Posterior vena cava (tissue), 2 donors: ENCODE data around the gene HHLA2. TPM values are rescaled to one million over a fixed set of nuclear protein-coding genes. Genes with fewer than 3 reads are reported as not detected.

Source experiments
- DNase-seq: peaks from one replicate; pipeline ENCODE4 v3.0.0-alpha.2; 2020; ENCODE audit warnings: low spot score
- intact Hi-C, 2 donors: fragments of 100-400 bp; cut with DNase I; formaldehyde crosslinking; loops; one replicate each; pipeline versions ENCODE4 v1.14.1 to v1.14.2; 2022 to 2023
- total RNA-seq, 2 donors: library from RNA; stranded (reverse); fragmentation: NEBNext Ultra II Directional; extraction: Animal tissue kit (Norgen Biotek cat#: 25700); gene quantifications; one replicate each; pipeline ENCODE4 v1.2.1, GENCODE V29; 2021
- donor health status: DM: yes; HTN: yes; CAD: no.
- donor health status: DM: yes; HTN: yes; CAD: no.

Gene HHLA2
- total RNA-seq, 2 donors from 2014 or later, result not detected

DNA sequence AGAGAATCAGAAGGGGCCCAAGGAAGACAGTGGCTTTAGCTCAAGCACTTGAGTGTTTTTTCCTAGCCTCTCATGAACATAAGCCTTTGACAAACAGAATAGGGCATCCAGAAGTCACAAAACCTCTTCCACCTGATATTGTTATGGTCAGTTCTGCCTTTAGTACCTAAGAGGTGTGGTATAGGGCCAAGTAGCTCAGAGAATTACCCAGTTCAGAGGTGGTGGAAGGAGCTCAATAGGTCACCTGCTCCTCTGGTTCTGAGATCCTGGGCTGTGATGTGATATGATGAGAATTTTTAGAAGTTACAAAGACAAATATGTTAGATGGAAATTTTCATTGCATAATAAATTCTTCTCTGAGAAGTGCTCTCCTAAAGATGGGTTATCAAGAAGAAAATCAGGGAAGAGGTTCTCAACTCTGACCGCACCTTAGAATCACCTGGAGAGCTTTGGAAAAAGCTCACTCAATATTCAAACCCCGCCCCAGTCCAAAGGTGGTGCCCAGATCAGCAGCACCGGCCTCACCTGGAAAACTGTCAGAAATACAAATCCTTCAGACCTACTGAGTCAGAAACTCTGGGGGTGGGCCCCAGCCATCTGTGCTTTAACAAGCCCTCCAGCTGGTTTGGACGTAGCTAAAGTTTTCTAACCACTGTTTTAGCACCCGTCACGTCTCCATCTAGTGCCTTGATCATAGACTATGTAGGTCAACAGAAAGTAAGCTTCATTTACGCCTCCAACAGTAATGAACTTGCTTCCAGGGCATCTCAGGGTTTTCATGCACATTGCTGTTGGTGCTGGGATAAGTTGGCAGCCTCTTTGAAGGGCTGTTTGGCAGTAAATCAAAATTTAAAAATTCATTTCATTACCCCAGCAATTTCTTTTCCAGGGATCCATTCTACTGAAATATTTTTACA, 112.8 kb downstream of the HHLA2 start:
- DNase-seq, result no peak
- intact Hi-C loops, result no loop called here

DNA sequence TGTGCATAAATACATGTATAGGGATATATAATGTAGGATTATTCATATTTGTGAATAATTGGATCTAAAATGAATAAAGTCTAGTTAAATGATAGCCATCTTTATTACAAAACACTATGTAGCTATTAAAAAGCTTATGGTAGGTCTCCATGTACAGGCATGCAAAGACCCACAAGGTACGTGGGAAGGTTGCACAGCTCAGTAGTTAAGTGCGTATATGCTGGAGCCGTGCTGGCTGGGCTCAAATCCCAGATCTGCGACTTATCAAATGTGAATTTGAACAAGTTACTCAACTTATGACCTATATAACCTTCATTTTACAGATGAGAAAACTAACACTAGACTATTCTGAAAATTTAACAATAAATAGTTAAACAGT, 113.4 kb downstream of the HHLA2 start:
- no peak for DNase-seq
- intact Hi-C loops, result no loop called here

DNA sequence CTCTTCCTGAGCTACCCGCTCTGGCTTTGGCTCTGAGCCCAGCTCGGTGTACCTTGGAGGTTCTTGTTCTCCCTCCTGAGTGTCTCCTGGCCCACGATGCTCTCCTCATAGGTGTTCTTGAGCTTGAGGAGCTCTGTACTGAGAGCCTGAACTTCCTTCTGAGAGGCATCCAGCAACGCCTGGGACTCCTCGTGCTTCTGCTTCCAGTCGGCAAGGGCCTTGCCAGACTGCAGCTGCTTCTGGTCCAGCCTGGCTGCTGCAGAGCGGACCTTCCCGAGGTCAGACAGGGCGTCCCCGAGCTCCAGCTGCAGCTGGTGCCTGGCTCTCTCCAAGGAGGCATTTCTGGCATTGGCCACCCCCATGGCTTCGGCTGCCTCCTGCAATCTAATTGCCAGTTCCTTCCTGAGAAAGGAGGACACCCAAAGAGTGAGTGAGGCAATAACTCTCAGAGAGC, 114.2 kb downstream of the HHLA2 start:
- intact Hi-C loops, result no loop called here
- DNase-seq, result no peak

DNA sequence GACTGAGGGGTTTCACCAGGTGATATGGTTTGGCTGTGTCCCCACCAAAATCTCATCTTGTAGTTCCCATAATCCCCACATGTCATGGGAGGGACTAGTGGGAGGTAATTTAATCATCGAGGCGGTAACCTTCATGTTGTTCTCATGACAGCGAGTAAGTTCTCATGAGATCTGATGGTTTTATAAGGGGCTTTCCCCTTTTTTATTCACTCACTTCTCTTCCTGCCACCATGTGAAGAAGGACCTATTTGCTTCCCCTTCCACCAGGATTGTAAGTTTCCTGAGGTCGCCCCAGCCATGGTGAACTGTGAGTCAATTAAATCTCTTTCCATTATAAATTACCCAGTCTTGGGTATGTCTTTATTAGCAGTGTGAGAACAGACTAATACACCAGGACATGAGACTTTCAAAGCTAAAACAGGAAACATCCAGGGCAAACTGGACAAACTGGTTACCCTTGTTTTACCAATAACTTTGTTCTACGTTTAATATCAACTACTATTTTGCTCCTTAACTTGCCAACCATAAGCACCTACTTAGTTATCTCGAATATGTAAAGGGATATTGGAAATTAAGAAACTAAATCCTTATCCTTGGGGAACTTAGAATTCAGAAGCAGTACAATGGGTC, 115.9 kb downstream of the HHLA2 start:
- DNase-seq, result no peak
- intact Hi-C loops, result no loop called here

DNA sequence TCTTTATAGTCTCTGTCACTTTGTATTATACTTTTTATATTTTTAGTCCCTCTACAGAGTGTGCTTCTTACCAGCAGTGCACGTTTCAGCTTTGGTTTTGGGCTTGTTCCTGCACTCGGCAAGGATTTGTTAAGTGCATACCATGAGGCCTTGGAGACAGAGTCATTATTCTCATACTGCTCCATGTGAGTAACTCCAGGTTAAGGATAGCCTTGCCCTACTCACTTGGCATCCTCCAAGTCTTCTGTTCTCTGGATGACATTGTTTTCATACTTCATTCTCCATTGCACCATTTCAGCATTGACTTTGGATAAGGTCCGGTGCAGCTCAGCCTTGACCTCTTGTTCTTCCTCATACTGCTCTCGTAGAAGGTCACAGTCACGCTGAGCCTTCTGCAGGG, 117.7 kb downstream of the HHLA2 start:
- DNase-seq, result no peak
- intact Hi-C loops, result no loop called here

DNA sequence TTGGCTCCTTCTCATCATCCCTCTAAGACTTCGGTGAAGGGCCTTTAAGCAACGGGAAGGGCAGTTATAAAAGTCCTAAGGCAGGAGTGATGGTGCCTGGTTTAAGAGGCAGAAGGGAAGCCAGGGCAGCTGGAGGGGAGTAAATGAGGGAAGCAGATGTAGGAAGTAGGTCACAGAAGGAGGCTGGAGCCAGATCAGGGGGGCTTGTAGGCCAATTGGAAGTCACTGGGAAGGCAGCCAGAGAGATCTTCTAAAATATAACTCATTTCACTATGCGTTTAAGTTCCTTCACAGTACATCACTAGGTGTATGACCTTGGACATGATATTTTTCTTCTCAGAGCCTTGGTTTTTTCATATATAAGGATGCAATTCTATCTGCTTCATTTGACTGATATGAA, 119.3 kb downstream of the HHLA2 start:
- intact Hi-C loops, result loop anchor here in 1 of 2 donors (2.0 kb wide), 1 partner anchor 67 kb away; no protein-coding TSS in a partner anchor
- DNase-seq, result no peak

DNA sequence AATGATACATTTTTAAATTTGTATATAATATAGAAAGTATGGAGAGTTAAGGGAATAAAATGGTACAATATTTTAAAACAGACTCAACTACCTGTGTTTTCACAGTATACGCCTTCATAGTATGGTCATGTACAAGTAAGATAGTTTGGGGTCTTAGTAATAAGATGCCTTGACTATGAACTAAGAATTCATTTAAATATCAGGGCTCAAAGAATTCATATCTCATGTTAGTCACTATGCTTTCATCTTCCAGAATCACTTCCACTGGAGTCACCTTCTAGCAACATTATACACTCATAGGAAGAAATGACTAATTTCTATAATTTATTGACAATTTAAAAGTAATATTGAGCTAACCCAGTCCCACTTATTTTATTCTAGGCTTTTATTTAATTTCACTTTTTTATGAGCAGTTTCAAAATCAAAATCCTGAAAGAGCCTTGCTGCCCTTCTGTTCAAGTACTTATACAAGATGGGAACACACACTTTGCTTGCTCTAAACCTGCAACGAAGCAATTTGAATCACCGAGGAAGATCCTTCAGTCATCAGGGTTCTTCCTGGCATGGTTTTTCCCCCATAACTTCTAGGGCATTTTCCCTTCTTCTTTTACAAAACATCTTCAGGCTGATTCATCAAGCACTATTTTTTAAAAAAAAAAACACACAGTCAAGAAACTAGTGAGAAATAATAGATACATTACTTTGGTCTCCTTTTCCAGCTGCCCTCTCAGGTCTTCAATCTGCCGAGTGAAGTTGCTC, 119.9 kb downstream of the HHLA2 start:
- DNase-seq, result no peak
- intact Hi-C loops, result loop anchor here in 1 of 2 donors (2.0 kb wide), 1 partner anchor 67 kb away; no protein-coding TSS in a partner anchor

DNA sequence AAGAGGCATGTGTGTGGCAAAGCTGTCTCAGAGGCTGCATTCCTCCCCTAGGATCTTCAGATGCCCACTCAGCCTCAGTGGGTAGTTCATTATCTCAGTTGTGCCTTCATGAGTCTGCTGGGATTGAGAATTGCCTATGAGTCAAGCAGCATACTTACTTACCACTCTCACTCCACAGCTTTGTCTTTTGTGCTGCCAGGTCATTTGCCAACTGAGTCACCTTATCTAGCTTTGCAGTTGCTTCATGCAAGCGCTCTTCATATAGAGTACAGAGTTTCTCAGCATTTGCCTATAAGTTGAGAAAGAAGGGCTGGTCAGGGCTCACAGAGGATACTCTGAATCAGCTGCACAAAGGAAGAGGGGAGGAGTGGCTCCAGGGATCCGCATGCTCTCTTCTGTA, 124.6 kb downstream of the HHLA2 start:
- no peak for DNase-seq
- intact Hi-C loops, result no loop called here

Other genes with a start within 250 kb of the HHLA2 start
- 10 to 100 TPM; 72.4 to 74.0 TPM for gene CD47, start 205.5 kb upstream of the HHLA2 start, total RNA-seq
- 10 to 100 TPM; 33.6 to 53.7 TPM for gene IFT57, start 74.1 kb upstream of the HHLA2 start, total RNA-seq
- gene MYH15, start 214.0 kb downstream of the HHLA2 start, total RNA-seq, result under 1 TPM; 0.05 to 0.19 TPM